ENCODE measurements around the gene TNFRSF18.
A peak's percentile ranks its signal among the peaks of the same experiment; 100 is the strongest.

TNFRSF18 gene

DNA sequence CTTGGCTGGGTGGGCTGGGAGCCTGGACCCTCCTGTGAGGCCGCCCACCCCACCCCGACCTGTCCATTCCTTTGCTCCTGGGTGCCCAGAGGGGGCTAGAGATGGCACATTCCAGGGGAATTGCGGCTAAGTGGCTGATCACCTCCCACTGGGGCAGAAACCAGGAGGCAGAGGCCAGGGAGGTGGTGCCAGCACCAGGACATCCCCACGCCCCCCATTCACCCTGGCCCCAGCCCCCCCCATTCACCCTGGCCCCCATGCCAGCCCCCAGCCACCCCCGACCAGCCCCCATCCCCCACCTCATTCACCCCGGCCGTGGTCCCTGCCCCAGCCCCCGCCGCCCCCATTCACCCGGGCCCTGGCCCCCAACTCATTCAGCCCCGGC is 33.9 kb upstream of the TNFRSF18 start:
- no peak for DNase-seq

- no peak for DNase-seq
These were observed 33.4 kb upstream of the TNFRSF18 start for GRCh38 chr1:1239614-1240347.

DNA sequence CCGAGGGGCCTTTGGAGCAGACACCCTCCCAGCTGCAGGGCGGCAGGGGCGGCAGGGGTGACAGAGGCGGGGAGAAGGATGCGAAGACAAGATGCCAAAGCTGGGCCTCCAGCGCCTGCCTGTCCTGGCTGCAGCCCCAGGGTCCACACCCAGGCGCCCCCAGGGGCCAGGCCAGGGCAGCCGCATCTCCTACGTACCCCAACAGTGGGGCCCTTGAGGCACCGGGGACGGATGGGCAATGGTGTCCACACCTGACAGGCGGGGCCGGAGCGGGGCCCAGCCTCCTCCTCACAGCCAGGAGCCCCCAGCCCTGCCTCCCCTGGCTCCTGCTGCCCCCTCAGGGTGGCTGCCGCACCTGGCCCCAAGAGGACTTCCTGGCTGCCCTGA is 32.8 kb upstream of the TNFRSF18 start:
- DNase-seq = no peak

GRCh38 chr1:1238702-1239178 is 32.3 kb upstream of the TNFRSF18 start:
- no peak for DNase-seq

GRCh38 chr1:1237874-1238701 is 31.7 kb upstream of the TNFRSF18 start:
- DNase-seq = no peak

DNA sequence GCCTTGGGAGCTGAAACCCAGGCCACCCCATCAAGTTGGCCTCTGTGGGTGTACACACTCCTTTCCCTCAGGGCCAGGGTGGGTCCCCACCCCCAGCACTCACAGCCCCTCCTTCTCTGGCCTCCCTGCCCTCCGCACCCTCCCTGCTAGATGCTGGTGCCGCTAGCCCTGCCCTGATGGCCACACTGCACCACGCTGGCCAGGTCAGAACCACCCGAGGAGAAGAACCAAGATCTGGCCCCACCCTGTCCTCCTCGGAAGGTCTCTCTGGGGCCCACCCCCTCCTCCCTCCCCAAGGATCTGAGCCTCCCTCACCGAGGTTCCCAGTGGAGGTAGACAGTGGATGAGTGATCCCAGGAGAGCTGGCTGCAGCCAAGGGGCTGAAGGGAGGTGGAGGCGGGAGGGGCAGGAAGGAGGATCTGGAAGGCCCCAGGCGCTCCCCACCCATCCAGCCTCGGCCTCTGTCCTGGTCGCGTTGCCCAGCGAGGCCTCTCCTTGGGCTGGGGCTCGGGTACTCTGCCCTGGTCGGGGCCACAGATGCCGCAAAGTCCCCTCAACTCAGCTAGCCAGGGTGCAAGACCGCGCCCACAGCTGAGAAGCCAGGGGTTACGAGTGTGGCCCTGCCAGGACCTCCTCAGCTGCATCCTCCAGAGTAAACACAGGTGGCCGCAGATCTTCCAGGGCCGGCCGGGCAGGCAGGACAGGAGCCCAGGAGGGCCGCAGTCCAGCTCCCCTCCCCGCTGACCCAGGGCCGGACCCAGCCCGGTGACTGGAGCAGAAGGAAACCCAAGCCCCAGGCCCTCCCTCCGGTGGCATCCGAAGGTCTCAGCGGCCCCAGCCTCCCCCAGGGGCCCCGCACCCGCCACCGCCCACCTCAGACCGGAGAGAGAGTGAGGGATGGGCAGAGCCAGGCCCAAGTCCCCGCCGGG is 30.8 kb upstream of the TNFRSF18 start:
- DNase-seq = no peak

DNA sequence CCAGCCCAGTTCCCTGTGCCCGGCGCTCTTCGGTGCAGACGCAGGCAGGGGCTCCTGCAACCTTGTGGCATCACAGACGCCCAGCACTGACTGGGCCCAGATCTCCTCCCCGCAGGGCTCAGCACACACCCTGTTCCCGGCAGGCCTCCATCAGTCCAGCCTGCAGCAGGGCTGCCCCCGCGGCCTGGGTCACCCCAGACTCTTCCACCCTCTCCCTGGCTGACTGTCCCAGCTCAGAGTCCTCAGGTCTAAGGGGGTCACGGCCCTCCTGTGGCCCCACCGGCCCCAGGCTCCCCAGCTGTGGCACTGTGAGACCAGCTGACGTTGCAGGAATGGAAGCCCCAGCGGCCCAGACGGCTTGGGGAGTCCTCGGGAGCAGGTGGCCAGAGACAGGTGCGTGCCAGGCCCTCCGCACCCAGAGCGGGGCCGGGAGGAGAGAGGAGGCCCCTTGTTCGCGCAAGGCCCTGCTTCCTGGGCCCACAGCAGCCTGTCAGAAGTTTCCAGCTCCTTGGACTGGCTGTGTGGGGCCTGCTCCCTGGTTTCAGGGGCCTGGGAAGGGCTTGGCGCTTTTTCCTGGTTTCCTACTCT is 29.9 kb upstream of the TNFRSF18 start:
- DNase-seq = no peak

GRCh38 chr1:1235016-1235744 is 28.8 kb upstream of the TNFRSF18 start:
- DNase-seq = no peak

DNA sequence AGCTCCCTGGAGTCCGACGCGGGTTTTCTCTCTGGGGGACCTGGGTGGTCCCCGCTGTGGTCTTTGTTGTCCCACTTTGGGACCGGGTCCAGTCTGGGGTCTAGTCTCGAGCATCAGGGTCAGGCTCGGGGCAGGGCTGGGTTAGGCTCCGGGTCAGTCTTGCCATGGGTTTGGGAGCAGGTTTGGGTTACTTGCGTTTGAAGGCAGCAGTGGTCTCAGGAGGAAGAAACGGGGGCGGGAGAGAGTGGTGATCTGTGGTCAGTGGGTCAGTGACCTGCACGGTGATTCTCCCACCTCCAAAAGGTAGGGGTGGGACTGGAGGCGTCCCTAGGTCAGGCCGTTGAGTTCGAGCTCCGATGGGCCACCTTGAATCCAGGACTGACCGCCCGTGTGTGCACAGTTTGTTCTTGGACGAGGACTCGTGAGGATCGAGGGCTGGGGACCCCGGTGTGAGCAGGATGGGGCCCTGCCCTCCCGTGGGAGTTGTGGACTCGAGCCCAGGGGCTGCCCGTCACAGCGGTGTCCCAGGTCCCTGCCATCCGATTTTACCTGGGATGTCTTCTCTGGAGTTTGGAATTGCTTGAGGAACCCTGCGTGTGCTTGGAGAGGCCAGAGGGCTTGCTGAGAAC is 27.9 kb upstream of the TNFRSF18 start:
- DNase-seq = no peak

GRCh38 chr1:1233567-1233892 is 27.1 kb upstream of the TNFRSF18 start:
- DNase-seq = no peak

- no peak for DNase-seq
These were observed 26.6 kb upstream of the TNFRSF18 start for GRCh38 chr1:1232796-1233566.

- no peak for DNase-seq
These were observed 25.9 kb upstream of the TNFRSF18 start, which contains the start of gene B3GALT6 for GRCh38 chr1:1232208-1232795. TSS of gene B3GALT6 (plus strand) at chr1:1232237. CDS start at chr1:1232279, 42 bp downstream.

- DNase-seq = peak; percentile 97
These were observed 25.2 kb upstream of the TNFRSF18 start, which contains the start of gene SDF4 for GRCh38 chr1:1231400-1232207. TSS of gene SDF4 (minus strand) at chr1:1232001. CDS start at chr1:1228772, 3,229 bp downstream.

- no peak for DNase-seq
These were observed 24.4 kb upstream of the TNFRSF18 start for GRCh38 chr1:1230656-1231399.

- no peak for DNase-seq
These were observed 23.4 kb upstream of the TNFRSF18 start for GRCh38 chr1:1229770-1230169.

DNA sequence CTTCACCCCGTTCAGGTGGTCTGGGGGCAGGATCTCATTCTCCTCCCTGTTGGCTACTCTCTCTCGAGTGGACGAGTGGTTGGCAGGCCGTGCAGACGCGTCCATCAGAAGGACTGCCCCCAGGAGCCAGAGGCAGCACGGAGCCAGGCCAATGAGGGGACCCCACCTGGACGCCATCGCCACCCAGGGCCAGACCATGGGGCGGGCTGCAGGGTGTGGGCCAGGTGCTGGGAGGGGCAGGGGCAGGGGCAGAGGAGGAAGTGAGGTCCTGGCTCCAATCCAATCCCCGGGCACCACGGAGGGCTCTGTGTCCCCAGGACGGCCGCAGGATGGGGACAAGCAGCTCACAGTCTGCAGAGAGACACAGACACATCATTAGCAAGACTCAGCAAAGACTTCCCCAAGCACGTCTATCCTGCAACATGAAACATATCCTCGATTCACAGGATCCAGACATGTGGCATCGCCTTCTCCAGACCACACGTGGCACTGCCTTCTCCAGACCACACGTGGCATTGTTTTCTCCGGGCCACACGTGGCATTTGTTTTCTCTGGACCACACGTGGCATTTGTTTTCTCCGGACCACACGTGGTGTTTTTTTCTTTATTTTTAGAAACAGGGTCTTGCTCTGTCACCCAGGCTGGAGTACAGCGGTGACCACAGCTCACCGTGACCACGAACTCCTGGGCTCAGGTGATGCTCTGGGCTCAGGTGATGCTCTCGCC is 22.4 kb upstream of the TNFRSF18 start:
- DNase-seq = no peak

GRCh38 chr1:1228187-1228586 is 21.8 kb upstream of the TNFRSF18 start:
- DNase-seq = no peak

GRCh38 chr1:1227386-1227785 is 21.0 kb upstream of the TNFRSF18 start:
- no peak for DNase-seq
